Epithelial cell of proximal tubule (primary cell): ENCODE measurements around the gene SETD4. TPM values are rescaled to one million over a fixed set of nuclear protein-coding genes. Genes with fewer than 3 reads are reported as not detected.

Experiments
- DNase-seq: peaks from one replicate; pipeline ENCODE4 v3.0.0-alpha.2; 2011; ENCODE audit warnings: low read depth
- H3K4me3 ChIP-seq: 2 replicates; pipeline ENCODE4 v1.5.1; 2011; ENCODE audit warnings: low read depth, mild to moderate bottlenecking, low read length
- total RNA-seq: library from RNA; depleted of rRNA; stranded (reverse); fragments of >200 nt; gene quantifications from 2 replicates; pipeline ENCODE4 v1.2.3, GENCODE V29; 2015
- TF ChIP-seq, protein P1 (sequence below): conservative IDR thresholded peaks from 2 replicates; pipeline ENCODE4 v1.5.1; 2012; ENCODE audit warnings: low read depth, mild to moderate bottlenecking, low read length

The SETD4 gene
- total RNA-seq, 1 donor from 2014 or later: 36.2 TPM

DNA sequence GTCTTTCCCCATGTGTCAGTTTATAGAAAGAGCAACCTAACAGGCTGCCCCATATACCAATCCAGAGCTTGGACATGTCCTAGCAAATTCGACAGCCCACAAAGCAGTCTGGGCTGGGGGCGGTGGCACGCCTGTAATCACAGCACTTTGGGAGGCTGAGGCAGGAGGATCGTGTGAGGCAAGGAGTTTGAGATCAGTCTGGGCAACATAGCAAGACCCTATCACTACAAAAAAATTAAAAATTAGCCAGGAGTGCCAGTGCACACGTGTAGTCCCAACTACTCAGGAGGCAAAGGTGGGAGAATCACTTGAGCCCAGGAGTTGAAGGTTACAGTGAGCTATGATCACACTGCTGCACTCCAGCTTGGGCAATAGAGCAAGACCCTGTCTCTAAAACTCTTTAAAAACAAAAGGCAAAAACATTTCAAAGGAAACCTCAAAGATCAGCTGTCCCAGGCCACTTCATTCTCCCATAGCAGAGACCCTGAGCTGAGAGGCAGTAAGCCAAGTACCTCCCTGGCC is 54.4 kb downstream of the SETD4 start:
- TF ChIP-seq, protein P1, sequence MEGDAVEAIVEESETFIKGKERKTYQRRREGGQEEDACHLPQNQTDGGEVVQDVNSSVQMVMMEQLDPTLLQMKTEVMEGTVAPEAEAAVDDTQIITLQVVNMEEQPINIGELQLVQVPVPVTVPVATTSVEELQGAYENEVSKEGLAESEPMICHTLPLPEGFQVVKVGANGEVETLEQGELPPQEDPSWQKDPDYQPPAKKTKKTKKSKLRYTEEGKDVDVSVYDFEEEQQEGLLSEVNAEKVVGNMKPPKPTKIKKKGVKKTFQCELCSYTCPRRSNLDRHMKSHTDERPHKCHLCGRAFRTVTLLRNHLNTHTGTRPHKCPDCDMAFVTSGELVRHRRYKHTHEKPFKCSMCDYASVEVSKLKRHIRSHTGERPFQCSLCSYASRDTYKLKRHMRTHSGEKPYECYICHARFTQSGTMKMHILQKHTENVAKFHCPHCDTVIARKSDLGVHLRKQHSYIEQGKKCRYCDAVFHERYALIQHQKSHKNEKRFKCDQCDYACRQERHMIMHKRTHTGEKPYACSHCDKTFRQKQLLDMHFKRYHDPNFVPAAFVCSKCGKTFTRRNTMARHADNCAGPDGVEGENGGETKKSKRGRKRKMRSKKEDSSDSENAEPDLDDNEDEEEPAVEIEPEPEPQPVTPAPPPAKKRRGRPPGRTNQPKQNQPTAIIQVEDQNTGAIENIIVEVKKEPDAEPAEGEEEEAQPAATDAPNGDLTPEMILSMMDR: no peak
- H3K4me3 ChIP-seq: no peak overlapping the region
- no peak for DNase-seq

DNA sequence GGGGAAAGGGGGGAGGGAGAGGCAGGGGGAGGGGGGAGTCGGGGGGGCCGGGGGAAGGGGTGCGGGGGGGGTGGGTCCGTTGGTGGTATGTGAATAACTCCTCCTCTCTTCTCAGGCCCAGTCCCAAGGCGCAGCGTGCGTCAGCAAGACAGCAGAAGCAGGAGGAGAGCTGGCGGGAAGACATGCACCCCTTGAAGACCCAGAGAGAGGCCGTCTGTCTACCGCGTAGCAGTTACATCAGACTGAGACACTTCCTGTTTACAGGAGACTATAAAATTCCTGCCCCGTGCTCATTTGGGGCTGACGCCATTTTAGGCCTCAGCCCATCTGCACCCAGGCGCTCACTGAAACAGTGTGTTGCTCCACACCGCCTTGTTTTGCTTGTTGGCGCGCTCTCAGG is 55.3 kb downstream of the SETD4 start:
- no peak overlapping the region for H3K4me3 ChIP-seq
- DNase-seq: no peak
- TF ChIP-seq, protein P1: no peak

DNA sequence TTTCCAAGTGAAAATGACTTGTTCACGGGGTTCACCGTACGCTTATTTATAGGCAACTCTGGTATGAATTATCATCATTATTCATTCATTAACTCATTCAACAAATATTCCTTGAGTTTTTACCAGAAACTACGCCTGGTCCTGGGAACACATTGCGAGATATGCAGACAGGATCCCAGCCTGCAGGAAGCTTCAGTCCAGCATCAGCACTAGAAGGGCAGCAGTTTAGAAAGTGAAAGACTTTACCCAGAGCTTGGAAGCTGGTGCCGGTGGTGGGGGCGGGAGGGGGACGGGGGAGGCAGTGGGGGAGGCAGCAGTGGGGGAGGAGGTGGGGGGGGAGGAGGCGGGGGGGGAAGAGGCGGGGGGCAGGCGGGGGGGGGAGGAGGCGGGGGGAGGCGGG is 55.9 kb downstream of the SETD4 start:
- no peak overlapping the region for H3K4me3 ChIP-seq
- no peak for DNase-seq

DNA sequence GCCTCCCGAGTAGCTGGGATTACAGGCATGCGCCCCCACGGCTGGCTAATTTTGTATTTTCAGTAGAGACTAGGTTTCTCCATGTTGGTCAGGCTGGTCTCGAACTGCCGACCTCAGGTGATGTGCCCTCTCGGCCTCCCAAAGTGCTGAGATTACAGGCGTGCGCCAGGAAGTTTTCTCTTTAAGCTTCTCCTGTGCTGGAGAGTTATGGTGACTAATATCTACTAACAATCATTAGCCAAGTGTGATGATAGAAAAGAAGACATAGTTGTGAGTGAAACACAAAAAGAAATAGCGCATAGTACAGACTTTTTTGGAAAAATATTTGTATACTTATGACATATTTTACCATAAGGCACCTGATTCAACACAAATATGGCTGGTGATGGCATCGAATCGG is 56.5 kb downstream of the SETD4 start:
- no peak for DNase-seq
- TF ChIP-seq, protein P1: no peak
- no peak overlapping the region for H3K4me3 ChIP-seq

More for the DNA sequence above, 55.9 kb downstream of the SETD4 start:
- TF ChIP-seq, protein P1: no peak

DNA sequence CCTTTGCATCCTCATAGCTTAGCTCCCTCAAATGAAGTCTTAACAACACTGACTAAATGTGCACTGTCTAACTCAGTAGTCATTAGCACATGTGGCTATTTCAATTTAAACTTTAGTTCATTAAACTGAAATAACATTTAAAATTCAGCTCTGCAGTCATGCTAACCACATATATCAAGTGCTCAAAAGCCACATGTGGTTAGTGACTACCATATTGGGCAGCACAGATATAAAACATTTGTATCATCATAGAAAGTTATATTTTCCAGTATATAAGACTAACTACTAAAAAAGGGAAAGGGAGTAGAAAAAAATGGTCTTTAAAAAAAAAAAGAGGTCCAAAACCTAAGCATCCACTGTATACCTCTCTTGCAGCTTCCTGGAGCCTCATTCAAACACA is 64.1 kb downstream of the SETD4 start:
- TF ChIP-seq, protein P1: no peak
- no peak overlapping the region for H3K4me3 ChIP-seq
- DNase-seq: no peak

DNA sequence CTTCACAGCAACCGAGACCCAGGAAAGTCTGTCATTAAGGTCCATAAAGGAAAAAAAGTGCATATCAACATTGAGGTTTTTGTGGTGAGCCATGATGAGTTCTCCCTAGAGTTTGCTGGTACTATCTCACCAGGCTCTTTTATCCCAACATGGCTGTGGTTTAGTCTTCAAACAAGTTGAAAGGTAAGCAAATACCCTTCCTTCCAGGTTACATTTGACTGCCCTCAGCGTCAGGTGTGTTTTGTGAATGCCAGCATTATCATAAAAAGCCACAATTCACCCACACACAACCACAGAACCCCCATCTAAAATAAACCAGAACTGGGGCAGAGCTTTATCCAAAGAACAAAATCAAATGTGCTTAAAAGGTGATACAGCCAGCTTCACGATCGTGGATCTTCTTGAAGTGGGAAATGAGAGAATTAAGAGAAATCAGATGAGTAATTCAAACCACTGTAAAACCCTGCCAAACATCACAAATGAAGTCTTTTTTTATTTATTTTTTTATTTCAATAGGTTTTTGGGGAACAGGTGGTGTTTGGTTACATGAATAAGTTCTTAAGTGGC is 64.7 kb downstream of the SETD4 start:
- TF ChIP-seq, protein P1: no peak
- no peak overlapping the region for H3K4me3 ChIP-seq
- DNase-seq: no peak

DNA sequence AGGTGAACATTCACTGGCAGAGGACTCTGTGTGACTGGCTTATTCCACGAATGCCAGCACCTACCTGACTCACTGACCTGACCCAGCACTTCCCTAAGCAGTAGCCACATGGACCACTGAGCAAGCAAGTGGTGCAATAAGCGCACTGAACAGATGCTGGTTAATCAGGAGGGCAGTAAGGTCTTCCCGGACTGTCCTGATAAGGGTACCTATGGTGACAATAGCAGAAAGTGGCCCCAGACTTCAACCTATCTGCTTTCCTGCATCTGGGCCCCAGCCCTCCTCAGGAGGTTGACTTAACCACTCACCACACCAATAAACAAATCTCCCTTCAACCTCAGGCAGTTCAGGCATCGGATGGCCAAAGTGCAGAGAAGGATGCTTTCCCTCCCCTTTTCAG is 65.7 kb downstream of the SETD4 start:
- DNase-seq: no peak
- H3K4me3 ChIP-seq: no peak overlapping the region
- TF ChIP-seq, protein P1: no peak
